ENCODE data around the gene GPR62.

Gene GPR62

DNA sequence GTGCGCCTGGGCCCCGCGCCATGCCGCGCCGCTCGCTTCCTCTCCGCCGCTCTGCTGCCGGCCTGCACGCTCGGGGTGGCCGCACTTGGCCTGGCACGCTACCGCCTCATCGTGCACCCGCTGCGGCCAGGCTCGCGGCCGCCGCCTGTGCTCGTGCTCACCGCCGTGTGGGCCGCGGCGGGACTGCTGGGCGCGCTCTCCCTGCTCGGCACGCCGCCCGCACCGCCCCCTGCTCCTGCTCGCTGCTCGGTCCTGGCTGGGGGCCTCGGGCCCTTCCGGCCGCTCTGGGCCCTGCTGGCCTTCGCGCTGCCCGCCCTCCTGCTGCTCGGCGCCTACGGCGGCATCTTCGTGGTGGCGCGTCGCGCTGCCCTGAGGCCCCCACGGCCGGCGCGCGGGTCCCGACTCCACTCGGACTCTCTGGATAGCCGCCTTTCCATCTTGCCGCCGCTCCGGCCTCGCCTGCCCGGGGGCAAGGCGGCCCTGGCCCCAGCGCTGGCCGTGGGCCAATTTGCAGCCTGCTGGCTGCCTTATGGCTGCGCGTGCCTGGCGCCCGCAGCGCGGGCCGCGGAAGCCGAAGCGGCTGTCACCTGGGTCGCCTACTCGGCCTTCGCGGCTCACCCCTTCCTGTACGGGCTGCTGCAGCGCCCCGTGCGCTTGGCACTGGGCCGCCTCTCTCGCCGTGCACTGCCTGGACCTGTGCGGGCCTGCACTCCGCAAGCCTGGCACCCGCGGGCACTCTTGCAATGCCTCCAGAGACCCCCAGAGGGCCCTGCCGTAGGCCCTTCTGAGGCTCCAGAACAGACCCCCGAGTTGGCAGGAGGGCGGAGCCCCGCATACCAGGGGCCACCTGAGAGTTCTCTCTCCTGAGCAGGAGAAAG is 951 bp downstream of the GPR62 start:
- DNase-seq = peak in 1 of 2 experiments; percentile 40

- DNase-seq = no peak
Observed at GRCh38 chr3:51957520-51958205, 2.5 kb downstream of the GPR62 start.

DNA sequence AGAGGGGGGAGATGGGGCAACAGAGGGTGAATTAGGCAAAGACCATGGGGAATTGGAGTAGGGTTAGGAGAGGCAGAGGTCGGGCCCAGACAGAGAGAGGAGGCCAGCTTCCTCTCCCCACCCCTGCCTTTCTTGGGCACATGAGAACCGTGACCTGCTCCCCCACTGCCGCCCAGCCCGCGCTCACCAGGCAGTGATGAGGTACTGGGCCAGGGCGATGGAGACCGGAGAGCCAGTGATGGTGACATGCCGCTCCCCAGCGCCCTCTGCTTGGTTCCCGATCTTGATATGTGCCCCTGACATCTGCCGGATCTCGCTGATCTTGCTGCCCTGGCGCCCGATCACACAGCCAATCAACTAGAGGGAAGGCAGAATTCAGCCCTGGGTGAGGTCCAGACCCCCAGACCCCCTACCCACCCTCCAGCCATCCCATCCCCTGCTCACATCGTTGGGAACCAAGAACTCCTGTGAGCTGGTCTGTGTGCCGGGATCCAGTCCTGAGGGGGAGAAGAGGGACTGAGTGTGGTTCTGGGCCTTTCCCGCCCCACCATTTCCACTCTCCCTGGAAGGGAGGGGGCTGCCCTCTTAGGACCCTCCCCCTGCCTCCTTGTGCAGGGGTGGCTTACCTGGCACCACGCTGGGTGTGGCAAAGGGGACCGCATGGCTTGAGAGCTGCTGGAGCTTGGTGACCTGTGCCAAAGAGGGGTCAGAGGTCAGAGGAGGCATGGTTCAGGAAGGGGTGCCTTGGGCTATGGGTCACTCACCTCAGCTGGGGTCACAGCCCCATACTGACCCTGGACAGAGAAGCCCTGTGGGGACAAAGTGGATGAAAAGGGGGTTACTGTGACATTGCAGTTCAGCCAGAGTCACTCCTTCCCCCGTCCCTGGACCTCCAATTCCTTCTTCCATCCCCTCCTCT is 3.7 kb downstream of the GPR62 start:
- DNase-seq = no peak

DNA sequence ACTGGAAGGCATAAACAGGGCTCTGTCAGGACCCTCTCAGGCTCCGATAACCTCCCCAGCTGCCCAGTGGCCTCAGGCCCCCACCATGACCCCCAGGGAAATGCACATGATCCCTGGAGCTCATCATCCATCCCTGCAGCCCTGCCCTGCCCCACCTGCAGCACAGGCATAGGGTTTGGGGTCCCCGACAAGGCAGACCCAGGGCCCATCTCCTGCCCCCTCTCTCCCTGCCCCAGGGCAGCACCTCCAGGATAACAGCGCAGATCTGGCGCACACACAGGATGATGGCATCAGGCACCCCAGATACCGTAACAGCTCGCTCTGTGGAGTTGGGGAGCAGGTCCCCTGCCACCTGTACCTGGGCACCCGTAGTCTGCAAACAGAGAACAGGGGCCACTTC is 4.5 kb downstream of the GPR62 start:
- DNase-seq = no peak

GRCh38 chr3:51960386-51960785 is 5.2 kb downstream of the GPR62 start:
- no peak for DNase-seq

- DNase-seq = no peak
Observed at GRCh38 chr3:51961011-51961410, 5.8 kb downstream of the GPR62 start.

DNA sequence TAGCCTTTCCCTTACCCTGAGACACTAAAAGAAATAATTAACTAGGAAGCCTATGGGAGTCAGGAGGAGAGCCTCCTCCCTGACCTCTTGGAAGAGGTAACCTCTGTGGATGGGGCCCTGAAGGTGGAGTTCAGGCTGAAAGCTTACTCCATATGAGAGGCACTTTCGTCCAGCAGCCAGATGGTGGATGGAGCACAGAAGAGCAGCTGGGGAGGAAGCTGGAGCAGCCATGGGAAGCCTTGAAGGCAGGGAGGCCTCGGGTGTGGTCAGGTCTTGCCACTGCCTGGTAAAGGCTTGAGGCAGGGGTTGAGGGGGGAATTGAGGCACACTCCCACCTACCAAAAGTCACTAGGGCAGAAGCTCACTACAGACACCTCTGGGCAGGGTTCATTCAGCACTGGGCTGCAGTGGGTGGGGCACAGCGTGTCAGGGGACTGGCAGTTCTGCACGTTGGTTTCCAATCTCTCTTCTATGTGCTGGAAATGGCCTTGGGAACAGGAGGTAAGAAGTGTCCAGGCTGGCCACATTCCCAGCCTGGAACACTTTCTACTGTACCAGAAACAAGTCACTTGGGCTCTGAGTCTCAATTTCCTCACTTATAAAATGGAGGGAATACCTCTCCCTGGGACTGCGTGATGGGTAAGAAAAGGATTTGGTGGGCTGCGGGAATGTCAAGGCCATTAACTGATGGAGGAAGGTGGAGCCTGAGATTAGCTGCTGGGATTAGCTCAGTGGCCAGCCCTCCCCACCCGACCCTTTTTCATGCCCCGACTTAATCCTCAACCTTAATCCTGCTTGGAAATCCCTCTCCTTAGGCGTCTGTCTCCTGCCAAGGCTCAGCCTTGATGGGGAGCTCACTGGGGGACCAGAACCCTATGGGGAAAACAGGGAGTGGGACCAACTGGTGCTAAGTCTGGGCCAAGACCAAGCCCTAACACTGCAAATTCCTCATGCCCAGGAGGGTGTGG is 6.7 kb downstream of the GPR62 start:
- no peak for DNase-seq

GRCh38 chr3:51962854-51963530 is 7.8 kb downstream of the GPR62 start:
- DNase-seq = no peak

GRCh38 chr3:51963951-51964451 is 8.8 kb downstream of the GPR62 start:
- no peak for DNase-seq

DNA sequence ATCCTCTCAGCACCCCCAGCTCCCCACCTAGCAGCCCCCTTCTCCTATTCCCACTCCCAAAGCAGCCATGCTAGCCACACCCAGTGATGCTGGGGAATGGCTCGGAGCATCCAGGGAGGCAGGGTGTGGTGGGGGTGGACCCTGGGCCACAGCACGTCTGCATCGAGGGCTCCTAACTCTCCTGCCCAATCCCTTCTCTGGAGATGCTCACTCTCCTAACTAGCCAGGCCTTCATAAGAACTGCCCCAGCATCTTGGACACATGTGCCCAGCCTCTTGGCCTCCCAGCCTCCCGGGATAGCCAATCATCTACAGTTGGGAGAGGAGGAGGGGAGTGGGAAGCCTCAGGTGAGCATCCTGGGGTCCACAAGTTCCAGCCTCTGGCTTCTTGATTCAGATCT is 9.3 kb downstream of the GPR62 start:
- DNase-seq = no peak

- no peak for DNase-seq
Observed at GRCh38 chr3:51966016-51966415, 10.8 kb downstream of the GPR62 start.

DNA sequence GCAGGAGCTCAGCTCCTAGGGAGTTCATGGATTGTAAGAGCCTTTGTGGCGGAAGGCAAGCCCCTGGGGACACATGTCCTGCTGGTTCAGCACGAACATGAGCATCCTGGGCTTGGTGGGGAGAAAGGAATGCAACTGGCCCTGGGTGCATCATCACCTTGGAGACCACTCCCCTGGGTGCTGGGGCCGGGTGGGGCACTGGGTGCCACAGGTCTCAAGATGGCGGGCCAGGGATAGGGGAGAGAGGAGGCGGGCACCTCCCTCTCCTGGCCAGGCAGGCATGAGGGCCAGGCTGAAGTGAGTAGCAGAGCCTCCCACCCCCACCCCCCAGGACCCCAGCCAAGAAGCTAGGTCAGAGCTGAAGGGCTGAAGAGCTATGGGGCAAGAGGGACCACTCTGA is 11.3 kb downstream of the GPR62 start:
- DNase-seq = no peak

DNA sequence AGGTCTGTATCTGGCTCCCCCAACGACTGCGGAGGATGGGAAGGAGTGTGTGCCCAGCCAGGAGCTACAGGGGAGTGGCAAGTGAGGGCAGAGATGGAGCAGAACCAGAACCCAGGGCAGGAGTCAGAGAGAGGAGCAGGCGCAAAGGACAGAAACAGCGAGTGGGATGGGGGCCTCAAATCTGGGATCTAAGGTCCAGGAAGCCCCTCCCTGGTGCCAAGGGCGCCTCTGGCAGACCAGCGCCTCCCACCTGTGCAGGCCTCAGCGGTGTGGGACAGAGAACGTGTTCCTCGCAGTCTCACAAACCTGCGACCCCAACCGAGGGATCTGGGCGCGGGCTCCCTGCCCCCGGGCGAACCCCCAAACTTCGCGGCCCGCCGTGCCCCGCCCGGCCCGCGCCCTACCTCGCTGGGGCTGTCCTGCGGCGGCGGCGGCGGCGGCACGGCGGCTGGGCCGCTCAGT is 11.8 kb downstream of the GPR62 start:
- DNase-seq = no peak

DNA sequence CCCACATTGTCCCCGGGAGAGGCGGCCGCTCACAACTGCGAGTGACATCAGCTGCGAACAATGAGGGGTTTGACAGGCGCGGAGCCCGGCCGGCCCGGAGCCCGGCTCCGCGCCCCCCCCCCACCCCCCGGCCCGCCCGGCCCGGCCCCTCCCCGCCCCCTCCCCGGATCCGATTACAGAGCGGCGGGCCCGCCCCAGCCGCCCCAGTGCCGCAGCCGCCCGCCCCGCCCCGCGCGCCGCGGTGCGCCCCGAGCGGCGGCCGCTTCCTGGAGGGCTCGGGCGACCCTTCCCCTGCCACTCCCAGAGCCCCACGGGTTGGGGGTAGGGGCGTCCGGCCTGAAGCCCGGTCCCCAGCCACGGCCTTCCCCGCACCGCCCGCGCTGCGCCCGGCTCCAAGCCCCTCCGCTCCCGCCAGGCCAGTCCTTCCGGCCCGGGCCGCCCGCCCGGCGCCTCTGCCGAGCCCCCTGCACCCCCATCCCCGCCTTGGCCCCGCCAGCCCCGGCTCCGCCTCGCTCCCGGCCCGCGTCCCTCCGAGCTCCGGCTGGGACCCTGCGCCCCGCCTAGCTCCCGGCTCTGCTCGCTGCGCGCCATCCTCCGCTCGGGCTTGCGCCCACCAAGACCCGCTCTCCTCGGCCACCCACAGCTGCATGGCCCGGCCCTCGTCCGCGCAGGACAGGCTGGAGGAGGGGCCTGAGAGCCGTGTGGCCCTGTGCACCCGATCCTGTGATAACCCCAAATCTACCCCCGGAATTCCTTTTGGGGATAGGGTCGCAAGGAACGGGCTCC is 12.4 kb downstream of the GPR62 start, which contains the start of gene PCBP4:
PCBP4 (minus strand) TSS at position 71 of the 786 bp plus-strand sequence. CDS start 6,214 bp downstream, outside the sequence.
- DNase-seq = peak; percentile 40 to 42

GRCh38 chr3:51968170-51968775 is 13.1 kb downstream of the GPR62 start:
- DNase-seq = no peak

- DNase-seq = no peak
Observed at GRCh38 chr3:51968883-51969678, 13.9 kb downstream of the GPR62 start.

DNA sequence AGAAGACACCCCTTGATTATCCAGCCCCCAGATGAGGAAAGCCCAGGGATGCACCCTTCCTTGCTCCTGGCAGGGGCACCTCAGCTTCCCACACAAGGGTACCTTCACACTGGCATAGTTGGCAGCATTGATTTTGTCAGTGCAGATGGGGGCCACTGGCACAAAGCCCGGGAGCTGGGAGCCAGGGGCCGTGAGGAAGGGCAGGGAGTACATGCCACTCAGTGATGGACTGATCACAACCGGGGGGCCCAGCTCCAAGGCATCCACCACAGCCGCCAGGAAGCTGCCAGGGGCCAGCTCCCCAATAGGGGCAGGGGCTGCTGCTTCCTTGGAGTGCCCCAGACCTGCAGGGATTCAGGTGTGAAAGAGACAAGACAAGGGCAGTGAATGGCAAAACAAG is 14.7 kb downstream of the GPR62 start:
- no peak for DNase-seq

DNA sequence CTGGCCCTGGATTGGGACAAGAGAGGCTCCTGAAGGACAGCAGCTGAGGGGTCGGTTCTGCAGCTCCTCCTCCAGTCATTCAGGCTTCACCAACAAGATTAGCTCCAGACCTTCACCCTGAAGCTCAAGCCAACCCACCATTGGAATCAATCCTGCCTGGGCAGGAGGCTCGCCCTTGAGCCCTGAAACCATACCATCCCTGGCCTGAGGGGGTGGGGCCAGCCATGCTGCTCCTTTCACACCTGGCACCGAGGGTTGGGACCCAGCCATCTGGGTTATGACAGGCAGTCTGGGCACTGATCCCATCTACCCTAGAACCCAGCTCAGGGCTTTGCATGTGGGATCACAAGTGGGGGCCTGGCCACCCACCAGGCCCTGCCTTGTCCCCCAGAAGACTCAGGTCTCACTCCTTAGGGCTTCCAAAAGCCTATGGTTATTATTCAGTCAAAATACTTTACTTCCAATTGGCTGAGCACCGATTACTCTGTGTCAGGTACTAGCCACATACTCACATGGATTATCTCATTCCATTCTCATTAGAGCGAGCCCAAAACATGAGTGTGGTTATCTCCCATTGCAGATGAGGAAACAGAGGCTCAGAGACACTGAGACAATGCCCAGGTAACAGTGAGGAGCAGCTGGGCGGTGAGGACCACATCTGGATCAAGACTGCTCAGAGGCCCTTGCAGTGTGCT is 15.6 kb downstream of the GPR62 start:
- DNase-seq = no peak
